Hematopoietic multipotent progenitor cell treated with erythropoietin and hydrocortisone succinate and interleukin-3 and kit ligand, for 8 days (in vitro differentiated cells): Measurements from ENCODE around the gene GABBR2.
A peak's percentile ranks its signal among the peaks of the same experiment; 100 is the strongest.

Experiments
- DNase-seq: peaks from one replicate; pipeline ENCODE4 v3.0.0-alpha.2; 2015

Gene GABBR2

DNA sequence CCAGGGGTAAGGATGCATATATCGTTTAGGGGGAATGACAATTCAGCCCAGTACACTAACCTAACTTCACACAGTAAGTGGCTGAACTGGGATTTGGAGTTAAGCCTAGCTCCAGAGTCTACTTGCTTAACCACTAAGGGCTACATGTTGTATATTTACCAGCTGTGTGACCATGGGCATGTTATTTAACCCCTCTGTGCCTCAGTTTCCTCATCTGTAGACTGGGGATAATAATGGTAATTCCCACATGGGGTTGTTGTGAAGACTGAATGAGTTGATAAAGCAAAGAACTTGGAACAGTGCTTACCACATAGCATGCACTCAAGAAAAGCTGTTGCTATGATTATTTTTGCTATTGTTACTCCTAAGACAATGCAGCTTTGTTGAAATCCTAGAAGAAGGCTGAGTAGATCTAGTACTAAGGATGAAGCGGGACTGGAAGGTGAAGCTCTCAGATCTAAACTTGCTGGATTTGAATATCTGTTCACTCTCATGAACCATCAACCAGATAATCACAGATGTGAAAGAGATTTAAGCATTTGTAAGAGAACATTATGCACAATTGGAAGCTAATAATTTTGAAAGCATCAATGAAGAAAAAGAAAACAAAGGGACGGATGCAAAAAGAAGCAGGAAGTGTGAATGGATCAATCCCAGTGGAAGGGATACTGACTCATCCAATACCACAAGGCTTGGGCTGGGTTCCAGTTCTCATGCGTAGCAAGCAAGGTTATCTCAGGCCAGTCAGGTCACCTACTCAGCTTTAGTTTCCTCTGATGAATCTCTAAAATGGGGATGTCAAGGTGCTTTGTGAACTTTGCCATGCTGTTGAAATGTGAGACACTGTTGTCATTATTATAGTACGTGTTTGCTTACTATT lies 374.8 kb downstream of the GABBR2 start:
- no peak for DNase-seq

DNA sequence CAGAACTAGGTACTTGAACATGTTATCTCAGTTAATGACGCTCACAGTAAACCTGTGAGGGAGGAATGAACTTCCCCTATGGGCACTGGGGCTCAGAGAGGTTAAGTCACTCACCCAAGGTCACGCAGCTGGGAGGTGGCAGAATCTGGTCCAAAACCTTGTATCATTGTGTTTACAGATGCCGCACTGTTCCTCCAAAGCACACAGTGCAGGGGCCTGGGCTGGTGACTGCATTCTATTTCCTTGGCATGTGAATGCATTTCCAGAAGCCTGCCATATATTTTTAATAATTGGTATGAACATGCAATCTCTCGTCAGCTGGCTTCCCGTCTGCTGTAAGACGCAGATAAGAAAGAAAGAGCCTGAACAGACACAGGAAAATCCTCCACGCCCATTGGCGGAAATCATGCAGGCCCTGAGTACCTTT lies 376.3 kb downstream of the GABBR2 start:
- DNase-seq = peak; percentile 84

DNA sequence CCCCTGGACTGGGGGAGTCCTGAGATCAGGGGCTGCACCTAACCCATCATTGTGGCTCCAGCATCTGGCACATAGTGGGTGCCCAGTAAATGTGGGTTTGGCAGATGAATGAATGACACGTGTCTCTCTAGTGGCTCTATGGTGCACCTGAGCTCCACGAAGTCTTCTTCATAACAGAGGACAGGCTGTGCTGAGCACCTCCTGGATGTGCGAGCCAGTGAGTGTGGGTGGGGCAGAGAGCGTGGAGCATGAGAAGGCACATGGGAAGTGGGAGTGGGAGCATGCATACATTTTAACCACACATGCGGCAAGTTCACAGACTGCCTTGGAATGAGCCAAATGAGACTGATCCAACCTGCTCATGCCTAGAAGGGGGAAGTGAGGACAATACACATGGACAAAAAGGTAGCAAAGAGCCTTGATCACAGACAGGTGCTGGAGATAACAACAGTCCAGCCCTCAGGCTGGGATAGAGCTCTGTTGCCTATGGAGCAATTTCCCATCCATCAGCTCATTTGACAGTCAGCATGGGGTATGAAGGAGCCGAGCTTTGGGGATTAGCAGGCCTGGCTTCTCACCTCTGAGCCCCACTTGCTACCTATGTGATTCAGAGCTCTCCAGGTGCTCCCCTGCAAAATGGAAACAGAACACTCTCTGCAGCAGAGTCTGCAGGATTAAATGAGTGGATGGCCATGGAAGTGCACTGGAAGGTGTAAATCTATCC lies 377.0 kb downstream of the GABBR2 start:
- no peak for DNase-seq

DNA sequence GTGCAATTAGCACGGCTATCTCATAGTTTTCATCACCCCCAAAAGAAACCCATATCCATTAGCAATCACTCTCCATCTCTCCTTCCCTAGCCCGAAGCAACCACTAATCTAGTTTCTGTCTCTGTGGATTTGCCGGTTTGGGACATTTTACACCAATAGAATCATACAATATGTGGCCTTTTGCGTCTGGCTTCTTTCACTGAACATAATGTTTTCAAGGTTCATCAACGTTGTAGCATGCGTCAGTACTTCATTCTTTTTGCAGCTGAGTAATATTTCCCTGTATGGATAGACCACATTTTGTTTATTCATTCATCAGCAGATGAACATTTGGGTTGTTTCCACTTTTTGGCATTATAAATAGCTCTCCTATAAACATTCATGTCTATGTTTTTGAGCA lies 377.9 kb downstream of the GABBR2 start:
- no peak for DNase-seq

DNA sequence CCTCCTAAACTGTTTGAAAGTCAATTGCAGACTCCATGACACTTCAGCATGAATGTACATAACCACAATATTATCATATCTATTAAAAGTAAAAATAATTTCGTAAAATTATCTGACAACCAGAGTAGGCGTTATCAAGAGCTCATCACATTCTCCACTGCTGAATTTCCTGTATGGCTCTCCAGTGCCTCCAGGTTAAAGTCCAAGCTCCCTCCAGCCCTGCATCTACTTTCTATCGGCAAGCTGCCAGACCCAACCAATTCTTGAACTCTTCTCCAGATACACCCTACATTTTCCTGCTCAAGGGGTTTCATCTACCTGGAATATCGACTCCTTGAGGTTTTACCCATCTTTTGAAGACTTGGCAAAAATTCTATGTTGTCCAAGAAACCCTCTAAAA lies 378.8 kb downstream of the GABBR2 start:
- DNase-seq = no peak

DNA sequence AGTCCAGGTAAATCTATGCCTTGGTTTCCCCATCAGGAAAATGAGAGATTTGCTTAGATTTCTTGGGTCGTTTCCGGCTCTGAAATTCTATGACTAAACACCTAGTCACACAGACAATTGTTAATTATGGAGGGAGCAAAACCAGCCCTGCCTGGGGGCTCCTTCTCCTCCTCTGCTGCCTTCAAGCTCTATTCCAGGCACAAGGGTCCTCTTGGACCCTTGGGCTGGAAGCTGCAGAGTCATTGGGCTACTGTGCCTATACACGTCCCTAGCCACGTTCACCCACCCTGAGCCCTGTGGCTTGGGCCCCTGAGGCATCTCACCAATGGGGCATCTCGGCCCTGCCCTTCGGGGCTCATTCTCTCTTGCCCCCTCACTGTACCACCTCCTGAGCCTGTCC lies 379.5 kb downstream of the GABBR2 start:
- no peak for DNase-seq

DNA sequence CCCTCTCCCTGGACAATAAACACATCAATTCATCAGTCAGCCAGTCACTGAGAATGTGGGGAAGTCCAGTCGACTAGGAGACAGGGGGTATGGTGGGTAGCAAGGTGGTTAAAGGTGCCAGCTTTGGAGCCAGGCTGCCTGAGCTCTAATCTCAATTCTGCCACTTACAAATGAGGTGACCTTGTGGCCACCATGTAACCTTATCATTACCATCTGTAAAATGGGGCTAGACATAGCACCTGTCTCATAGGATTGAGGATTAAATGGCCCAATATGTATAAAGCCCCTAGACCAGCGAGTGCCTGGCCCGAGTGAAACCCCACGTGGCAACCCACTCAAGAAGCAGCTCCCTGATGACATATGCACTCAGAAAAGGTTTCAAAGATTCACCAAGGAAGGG lies 380.0 kb downstream of the GABBR2 start:
- DNase-seq = no peak

DNA sequence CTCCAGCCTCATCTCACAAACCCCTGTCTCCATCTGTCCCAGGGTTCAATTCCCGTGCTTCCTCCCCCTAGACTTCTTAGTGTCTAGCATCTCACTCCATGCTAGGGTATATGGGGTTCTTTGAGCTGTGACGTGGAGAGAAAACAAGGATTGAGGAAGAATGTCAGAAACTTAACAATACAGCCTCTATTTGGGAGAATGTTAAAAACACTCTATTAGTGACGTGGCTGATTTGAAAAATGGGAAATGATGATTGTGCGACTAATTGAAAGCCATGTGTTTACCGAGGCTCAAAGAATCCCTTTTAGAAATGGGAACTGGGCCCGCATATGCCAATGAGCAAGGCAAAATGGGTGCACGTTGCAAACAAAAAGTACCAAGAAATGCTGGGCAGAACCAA lies 380.6 kb downstream of the GABBR2 start:
- no peak for DNase-seq

DNA sequence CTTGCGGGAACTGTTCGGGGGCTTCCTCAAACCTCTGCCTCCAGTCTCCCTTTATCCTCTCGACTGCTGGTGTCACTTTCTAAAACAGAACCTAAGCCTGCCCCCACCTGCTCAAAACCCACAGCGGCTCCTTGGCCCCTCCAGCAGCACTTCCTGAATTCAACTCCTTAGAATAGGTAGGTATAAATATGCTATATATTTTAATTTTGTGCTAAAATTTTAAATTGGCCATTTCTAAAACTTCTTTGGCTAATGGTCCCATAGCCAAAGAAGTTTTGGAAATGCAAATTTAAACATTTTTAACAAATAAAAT lies 381.5 kb downstream of the GABBR2 start:
- no peak for DNase-seq

DNA sequence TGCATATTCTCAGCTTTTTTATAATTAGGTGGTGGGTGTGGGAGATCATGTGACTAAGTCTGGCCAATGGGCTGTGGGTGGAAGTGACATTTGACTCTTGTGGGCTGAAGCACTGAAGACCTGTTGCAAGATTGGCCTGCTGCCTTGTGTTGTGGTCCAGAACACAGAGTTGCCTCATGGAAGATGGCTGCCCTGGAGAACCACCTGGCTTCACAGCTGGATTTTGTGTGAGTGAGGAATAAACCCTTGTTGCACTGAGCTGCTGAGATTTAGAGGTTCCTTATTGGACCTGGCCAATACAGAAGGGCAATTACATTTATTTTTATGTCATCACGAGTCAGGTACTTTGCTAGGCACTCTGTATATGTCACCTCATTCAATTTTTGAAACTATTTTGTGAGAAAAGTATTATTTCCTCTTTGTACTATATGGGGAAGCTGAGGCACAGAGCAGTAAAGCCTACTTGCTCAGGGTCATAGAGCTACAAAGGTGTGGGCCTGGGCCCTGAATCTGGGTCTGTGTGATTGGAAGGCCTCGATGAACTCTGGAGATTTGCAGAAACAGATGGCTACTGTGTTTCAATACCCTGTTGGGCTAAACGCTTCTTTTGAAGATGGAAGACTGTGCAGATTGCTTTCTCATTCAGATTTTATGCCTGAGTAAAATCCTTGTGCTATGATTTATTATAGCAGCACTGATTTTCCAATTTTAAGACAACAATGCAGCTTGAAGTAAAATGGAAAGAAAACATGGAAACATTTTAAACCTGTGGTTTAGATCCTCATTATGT lies 382.1 kb downstream of the GABBR2 start:
- DNase-seq = no peak

DNA sequence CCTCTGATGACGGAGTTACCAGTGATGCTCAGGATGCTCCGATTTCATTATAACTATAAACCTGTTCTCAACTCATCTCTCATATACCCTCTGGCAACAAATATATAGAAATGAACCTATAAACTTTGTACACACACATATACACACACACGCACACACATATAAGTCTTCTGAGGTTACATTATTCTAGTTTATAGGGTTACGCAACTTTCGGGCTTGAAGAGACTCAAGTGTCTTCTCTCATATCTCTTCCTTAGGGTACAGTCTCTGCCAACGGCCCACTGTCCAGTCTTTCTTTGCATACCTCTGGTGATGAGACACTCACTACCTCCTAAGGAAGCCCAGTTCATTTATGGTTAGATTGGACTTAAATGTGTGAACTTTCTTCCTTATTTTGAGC lies 383.9 kb downstream of the GABBR2 start:
- DNase-seq = no peak

DNA sequence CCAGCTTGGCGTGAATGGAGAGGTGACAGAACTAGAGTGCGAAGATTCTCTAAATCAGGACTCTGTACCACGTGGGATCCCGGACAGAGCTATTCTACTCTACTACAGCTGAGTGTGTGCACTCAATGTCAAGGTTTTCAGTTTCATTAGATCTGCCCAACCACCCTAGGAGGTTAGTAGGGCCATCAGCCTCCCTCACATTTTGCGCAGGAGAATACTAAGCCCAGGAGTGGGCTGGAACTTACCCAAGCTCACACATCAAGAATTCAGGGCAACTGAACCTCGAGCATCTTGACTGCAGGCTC lies 385.0 kb downstream of the GABBR2 start:
- no peak for DNase-seq

DNA sequence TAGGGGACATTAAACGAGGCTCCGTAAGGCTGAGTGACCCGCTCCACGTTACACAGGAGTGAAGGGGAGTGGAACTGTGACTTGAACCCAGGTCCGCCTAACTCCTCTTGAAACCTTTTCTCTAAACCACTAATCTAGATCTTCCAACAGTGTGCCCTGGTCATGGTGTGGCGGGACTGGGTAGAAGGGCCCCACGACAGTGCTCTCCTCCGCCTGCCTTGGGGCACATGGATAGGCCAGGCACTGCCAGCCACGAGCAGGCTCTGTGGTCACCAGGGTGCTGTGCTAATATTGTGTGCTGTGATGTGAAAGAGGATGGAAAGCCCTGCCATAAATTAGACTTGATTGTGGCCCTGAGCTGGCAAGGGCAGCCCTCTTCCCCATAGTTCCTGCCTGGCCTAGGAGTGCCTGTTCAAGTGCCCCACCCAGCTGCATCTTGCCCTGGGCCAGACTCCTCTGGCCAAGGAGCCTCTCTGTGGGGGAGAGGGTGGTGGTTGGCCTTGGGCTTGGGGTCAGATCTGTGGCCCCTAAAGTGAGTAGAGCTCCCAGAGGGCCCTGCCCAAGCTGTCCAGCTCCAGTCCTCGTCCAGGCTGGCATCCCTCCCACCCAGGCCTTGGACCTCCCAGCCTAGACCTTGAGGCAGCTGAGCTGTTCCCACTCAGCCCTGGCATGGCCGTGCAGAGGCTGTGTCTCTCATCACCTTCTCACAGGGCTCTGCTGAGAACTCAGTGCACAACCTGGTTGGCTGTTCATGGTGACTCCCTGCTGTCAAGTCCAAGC lies 385.5 kb downstream of the GABBR2 start:
- no peak for DNase-seq

DNA sequence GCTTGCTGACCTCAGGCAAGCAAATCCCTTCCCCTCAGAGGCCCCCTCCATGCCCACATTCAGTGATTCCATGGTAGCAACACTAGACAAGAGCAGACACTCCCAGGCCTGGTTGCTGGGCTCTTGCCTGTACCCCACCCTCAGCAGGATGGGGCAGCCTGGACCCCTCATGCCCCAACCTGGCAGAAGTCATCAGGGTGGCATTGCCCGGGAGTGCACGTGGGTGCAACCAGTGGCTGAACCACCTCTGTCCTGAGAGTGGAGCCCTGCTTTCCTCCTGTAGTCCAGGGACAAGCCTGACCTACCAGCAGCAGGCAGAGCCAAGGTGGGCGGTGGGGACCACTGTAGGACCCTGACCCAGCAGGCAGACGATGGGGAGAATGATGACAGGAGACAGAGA lies 387.5 kb downstream of the GABBR2 start:
- DNase-seq = no peak

DNA sequence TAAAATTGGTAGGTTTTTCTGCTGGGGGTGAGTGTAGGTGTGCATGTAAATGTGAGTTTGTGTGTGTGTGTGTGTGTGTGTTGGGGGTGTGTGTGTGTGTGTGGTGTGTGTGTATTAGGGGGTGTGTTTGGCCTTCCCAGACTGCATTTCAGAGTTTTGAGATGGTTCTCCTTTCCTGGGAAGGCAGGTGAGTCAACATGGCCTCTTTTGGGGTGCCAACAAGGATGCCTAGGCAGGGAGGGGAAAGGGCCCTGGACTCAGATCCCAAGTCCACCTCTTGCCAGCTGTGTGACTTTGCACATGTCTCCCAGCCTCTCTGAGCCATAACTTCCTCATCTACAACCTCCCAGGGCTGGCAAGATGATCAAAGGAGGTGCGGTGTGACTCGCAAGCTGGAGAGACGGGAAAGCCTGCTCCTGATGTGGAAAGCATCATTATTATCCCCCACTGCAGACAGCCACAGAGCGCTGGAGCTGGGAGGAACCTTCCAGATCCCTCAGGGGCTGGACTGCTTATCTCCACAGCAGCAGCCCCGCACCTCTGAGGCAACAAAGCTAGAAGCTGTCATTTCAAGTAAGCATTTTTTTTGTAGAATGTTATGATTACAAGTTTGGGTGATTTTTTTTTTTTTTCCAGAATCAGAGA lies 389.8 kb downstream of the GABBR2 start:
- DNase-seq = no peak

DNA sequence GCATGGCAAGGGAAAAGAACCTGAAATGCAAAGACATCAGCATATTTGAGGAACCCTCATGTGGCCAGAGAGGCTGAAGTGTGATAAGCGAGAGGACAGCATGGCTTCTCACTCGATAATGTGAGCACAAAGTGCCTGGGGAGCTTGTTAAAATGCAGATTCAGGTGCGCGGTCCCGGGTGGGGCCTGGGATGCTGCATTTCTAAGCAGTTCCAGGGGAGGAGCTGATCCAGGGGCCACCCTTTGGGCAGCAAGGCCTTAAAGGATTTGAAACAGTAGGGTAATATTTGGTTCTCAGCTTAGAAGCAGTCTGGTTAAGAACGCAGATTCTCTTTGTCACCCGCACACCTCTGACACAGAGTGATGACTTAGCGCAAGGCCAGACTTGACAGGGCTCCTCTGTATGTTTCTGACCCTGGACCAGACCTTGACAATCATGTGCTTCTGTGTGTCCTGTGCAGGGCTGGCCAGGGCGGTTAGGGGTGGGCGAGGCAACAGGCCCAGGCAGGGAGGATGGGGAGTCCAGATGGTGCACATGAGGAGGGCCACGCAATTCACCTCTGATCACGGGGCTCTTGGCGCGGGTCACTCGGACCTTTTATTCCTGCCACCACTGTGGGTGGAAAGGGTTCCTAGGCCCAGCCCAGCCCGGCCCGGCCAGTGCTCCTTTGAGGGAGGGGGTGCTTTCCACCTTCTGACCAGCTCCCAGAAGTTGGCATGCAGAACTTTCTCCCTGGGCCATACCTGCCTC lies 390.5 kb downstream of the GABBR2 start:
- no peak for DNase-seq

DNA sequence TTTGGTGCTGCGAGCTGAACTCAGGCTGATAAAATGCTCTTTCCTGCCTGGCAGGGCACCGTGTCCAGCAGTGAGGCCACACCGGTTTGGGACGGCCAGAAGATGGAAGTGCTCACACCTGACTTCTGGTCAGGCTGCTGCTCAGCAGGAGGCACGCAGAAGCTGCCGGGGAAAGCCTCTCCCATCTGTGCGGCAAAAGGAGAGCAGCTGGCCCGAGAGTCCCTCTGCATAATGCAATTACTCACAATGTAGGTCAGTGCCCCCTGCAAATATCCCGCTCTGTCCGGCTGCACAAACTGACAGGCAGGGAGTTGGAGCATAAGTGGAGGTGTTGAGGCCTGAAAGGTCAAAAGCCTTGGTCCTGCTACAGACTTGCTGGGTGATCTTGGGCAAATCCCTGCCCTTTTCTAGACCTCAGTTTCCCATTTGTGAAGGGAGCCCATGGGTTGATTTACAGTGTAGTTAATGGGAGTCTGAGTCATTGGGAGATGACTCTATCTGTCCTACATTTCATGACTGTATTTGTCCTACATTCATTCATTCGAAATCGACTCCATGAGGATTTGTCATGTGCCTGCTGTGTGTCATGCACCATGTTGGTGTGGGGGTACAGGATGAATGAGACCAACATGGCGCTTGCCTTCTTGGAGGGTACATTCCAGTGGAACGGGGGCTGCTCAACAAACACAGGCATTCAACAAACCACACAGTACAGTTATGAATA lies 391.4 kb downstream of the GABBR2 start:
- DNase-seq = no peak

DNA sequence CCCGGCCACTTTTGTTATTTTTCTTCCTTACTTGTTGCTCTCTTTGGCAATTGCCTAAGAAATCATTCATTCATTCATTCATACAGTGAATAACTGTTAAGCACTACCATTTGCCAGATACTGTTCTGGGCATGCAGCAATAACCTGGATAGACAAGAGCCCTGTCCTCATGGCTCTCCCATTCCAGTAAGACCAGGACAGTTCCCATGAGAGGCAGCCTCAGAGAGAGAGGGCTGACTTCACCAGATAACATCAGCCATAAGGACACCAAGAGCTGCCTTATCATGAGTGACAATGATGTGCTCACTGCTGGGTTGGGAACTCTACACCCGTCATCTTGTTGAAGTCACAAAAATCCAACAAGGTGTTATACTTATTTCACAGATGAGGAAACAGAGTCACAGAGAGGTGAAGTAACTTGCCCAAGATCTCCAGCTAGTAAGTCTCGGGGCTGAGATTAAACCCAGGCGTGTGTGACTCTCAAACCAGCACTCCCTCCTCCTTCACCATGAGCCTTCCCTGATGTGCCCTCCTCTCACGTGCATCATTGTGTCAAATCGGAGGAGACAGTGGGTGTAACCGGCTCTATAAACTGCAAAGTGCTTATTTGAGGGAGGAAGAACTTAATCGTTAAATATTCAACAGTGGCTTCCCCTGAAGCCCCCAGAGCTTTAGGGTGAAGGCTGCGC lies 392.1 kb downstream of the GABBR2 start:
- DNase-seq = no peak

DNA sequence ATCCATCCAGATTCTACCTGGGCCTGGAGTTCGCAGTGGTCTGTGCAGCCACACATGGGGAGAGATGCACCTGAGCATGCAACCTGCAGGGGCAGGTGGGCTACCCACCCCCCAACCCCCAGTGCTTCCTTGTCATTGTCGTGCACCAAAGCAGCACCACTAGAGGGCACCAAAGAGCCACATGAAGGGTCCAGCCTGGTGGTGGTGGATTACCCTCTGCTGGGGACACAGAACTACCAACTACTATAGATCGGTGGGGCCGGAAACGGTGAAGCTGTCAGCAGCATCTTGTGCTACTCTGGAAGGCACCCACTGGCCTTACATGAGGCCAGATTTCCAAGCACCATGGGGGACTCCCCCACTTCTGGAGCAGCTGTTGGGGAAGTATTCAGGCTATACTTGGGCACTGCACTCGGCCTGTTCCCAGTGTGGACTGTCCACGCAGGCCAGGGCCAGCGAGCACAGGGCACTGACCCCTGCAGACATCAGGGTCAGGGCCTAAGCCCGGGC lies 393.1 kb downstream of the GABBR2 start:
- DNase-seq = peak; percentile 82

DNA sequence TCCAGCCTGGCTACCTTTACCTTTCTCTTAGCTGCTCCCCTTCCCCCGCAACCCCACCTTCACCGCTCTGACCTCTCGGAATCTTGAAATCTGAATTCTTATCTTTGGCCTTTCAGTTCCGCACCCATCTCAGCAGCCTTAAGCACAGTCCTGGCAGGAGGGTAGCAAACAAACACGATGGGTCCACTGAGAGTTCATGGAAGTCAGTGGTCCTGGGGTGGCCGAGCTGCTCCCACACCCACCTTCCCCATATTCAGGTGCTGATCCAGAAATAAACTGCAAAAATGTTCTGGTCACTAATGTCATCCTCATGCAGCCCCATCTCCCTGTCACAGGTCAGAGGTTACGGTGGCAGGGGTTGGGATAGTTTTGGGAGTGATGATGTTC lies 393.7 kb downstream of the GABBR2 start:
- no peak for DNase-seq
